IPS-18a (cell line): ENCODE data around the gene CD1D.
"Not testable (repeated sequence)": the region's sequence is repeated elsewhere in the genome, so short reads cannot be mapped to it uniquely, and the experiment has no call there.

Source experiments
- H3K27ac ChIP-seq: one replicate; pipeline ENCODE4 v1.5.1; 2013; ENCODE audit warnings: low read length
- H3K27me3 ChIP-seq: one replicate; pipeline ENCODE4 v1.6.1; 2013; ENCODE audit warnings: mild to moderate bottlenecking, low read length; ENCODE audit not compliant: control insufficient read depth, insufficient read depth
- H3K36me3 ChIP-seq: one replicate; pipeline ENCODE4 v1.6.1; 2013; ENCODE audit warnings: low read depth, low read length; ENCODE audit not compliant: control insufficient read depth
- H3K4me1 ChIP-seq: one replicate; pipeline ENCODE4 v1.6.1; 2013; ENCODE audit warnings: low read depth, low read length; ENCODE audit not compliant: control insufficient read depth
- H3K4me3 ChIP-seq: one replicate; pipeline ENCODE4 v1.5.1; 2013; ENCODE audit warnings: low read length
- H3K9ac ChIP-seq: one replicate; pipeline ENCODE4 v1.6.1; 2013; ENCODE audit warnings: mild to moderate bottlenecking, low read length, moderate library complexity
- H3K9me3 ChIP-seq: one replicate; pipeline ENCODE4 v1.6.1; 2013; ENCODE audit warnings: low read depth, low read length; ENCODE audit not compliant: control insufficient read depth

CD1D gene

GRCh38 chr1:158176849-158177699 lies 3.6 kb upstream of the CD1D start:
- H3K36me3 ChIP-seq, H3K9me3 ChIP-seq, H3K4me3 ChIP-seq, H3K9ac ChIP-seq, H3K27ac ChIP-seq: not testable (repeated sequence)
- Histone ChIP-seq H3K27me3 (peaks cover 40% of the 10 kb centered on the region), H3K4me1 (peaks cover 15% of the 10 kb centered on the region)

GRCh38 chr1:158177700-158178450 lies 2.8 kb upstream of the CD1D start:
- Histone ChIP-seq H3K9me3 (no peaks in the 10 kb centered on the region), H3K4me3 (no peak overlapping the region), H3K4me1 (peaks cover 16% of the 10 kb centered on the region), H3K27ac (no peak overlapping the region), H3K9ac (no peak overlapping the region), H3K27me3 (peaks cover 48% of the 10 kb centered on the region), H3K36me3 (no peaks in the 10 kb centered on the region)

- no peaks in the 10 kb centered on the region for H3K9me3 ChIP-seq
- no peak overlapping the region for H3K9ac ChIP-seq
- no peaks in the 10 kb centered on the region for H3K36me3 ChIP-seq
- peaks cover 16% of the 10 kb centered on the region for H3K4me1 ChIP-seq
- H3K27ac ChIP-seq, result no peak overlapping the region
- H3K27me3 ChIP-seq, result peaks cover 64% of the 10 kb centered on the region
- no peak overlapping the region for H3K4me3 ChIP-seq
Measured at GRCh38 chr1:158179301-158180041, 1.2 kb upstream of the CD1D start.

- Histone ChIP-seq H3K4me1 (peaks cover 23% of the 10 kb centered on the region), H3K36me3 (no peaks in the 10 kb centered on the region), H3K27me3 (peaks cover 73% of the 10 kb centered on the region), H3K27ac (no peak overlapping the region), H3K9me3 (no peaks in the 10 kb centered on the region), H3K4me3 (peak overlapping the region; percentile 65), H3K9ac (peak overlapping the region; percentile 8)
Measured at GRCh38 chr1:158181577-158181922, 855 bp downstream of the CD1D start.

GRCh38 chr1:158185770-158186169 lies 5.1 kb downstream of the CD1D start:
- H3K27me3 ChIP-seq, result peaks cover 46% of the 10 kb centered on the region
- H3K4me3 ChIP-seq, result no peak overlapping the region
- no peak overlapping the region for H3K9ac ChIP-seq
- peaks cover 22% of the 10 kb centered on the region for H3K4me1 ChIP-seq
- no peaks in the 10 kb centered on the region for H3K36me3 ChIP-seq
- H3K27ac ChIP-seq, result no peak overlapping the region
- no peaks in the 10 kb centered on the region for H3K9me3 ChIP-seq

- Histone ChIP-seq H3K27me3 (peaks cover 42% of the 10 kb centered on the region), H3K36me3 (no peaks in the 10 kb centered on the region), H3K4me1 (peaks cover 26% of the 10 kb centered on the region), H3K27ac (no peak overlapping the region), H3K9ac (no peak overlapping the region), H3K9me3 (no peaks in the 10 kb centered on the region), H3K4me3 (no peak overlapping the region)
Measured at GRCh38 chr1:158186180-158186579, 5.5 kb downstream of the CD1D start.

GRCh38 chr1:158188611-158189010 lies 7.9 kb downstream of the CD1D start:
- H3K27me3 ChIP-seq, result peaks cover 18% of the 10 kb centered on the region
- no peak overlapping the region for H3K27ac ChIP-seq
- no peak overlapping the region for H3K9ac ChIP-seq

GRCh38 chr1:158189624-158190023 lies 8.9 kb downstream of the CD1D start:
- Histone ChIP-seq H3K27me3 (peaks cover 7% of the 10 kb centered on the region), H3K27ac (no peak overlapping the region), H3K36me3 (no peaks in the 10 kb centered on the region), H3K4me1 (peaks cover 33% of the 10 kb centered on the region), H3K9ac (no peak overlapping the region), H3K4me3 (no peak overlapping the region), H3K9me3 (no peaks in the 10 kb centered on the region)

More at GRCh38 chr1:158188611-158189010, 7.9 kb downstream of the CD1D start:
- no peaks in the 10 kb centered on the region for H3K9me3 ChIP-seq
- no peak overlapping the region for H3K4me3 ChIP-seq
- H3K4me1 ChIP-seq, result peaks cover 30% of the 10 kb centered on the region
- H3K36me3 ChIP-seq, result no peaks in the 10 kb centered on the region

GRCh38 chr1:158191299-158191698 lies 10.6 kb downstream of the CD1D start:
- Histone ChIP-seq H3K4me3 (no peak overlapping the region), H3K9ac (no peak overlapping the region), H3K27ac (no peak overlapping the region), H3K27me3 (no peaks in the 10 kb centered on the region), H3K9me3 (no peaks in the 10 kb centered on the region), H3K36me3 (no peaks in the 10 kb centered on the region), H3K4me1 (peaks cover 29% of the 10 kb centered on the region)

GRCh38 chr1:158196461-158196860 lies 15.8 kb downstream of the CD1D start:
- Histone ChIP-seq H3K4me3 (no peak overlapping the region), H3K9me3 (no peaks in the 10 kb centered on the region), H3K27me3 (no peaks in the 10 kb centered on the region), H3K4me1 (peaks cover 25% of the 10 kb centered on the region), H3K27ac (no peak overlapping the region), H3K36me3 (no peaks in the 10 kb centered on the region), H3K9ac (no peak overlapping the region)

- no peak overlapping the region for H3K4me3 ChIP-seq
- no peaks in the 10 kb centered on the region for H3K9me3 ChIP-seq
- peaks cover 18% of the 10 kb centered on the region for H3K4me1 ChIP-seq
- no peaks in the 10 kb centered on the region for H3K36me3 ChIP-seq
- H3K27me3 ChIP-seq, result no peaks in the 10 kb centered on the region
- no peak overlapping the region for H3K27ac ChIP-seq
- no peak overlapping the region for H3K9ac ChIP-seq
Measured at GRCh38 chr1:158199849-158200248, 19.2 kb downstream of the CD1D start.
